SK-N-SH treated with all-trans-retinoic acid at 6 μM for 48 hours (cell line): ENCODE measurements around the gene ITGB4.

Experiments used
- ATAC-seq: fragments of 200-7000 bp; cut with Tn5 transposase; 3 replicates; pipeline ENCODE4 v1.9.1; 2020; ENCODE audit warnings: mild to moderate bottlenecking, moderate library complexity
- ARNTL ChIP-seq: fragments of 450-650 bp; formaldehyde crosslinking; IDR thresholded peaks from 2 replicates; pipeline ENCODE4 v1.5.0; 2020; ENCODE audit warnings: low read depth, mild to moderate bottlenecking, moderate library complexity, borderline replicate concordance
- CREB5 ChIP-seq: fragments of 250-450 bp; sonication (Bioruptor Pico); IDR thresholded peaks from 2 replicates; pipeline ENCODE4 v1.5.1; 2020; ENCODE audit warnings: low read depth, mild to moderate bottlenecking, moderate library complexity
- CSDC2 ChIP-seq: fragments of 250-450 bp; sonication (Bioruptor Pico); IDR thresholded peaks from 2 replicates; pipeline ENCODE4 v1.5.0; 2020; ENCODE audit warnings: mild to moderate bottlenecking, moderate library complexity
- CSRNP3 ChIP-seq: fragments of 250-450 bp; sonication (Bioruptor Pico); IDR thresholded peaks from 2 replicates; pipeline ENCODE4 v1.5.1; 2021; ENCODE audit warnings: mild to moderate bottlenecking, moderate library complexity
- ESRRG ChIP-seq: fragments of 250-450 bp; sonication (Bioruptor Pico); IDR thresholded peaks from 2 replicates; pipeline ENCODE4 v1.6.1; 2021; ENCODE audit warnings: mild to moderate bottlenecking
- GLIS3 ChIP-seq: fragments of 250-450 bp; sonication (Bioruptor Pico); IDR thresholded peaks from 2 replicates; pipeline ENCODE4 v1.5.0; 2020; ENCODE audit warnings: mild to moderate bottlenecking, moderate library complexity
- ISL1 ChIP-seq: fragments of 250-450 bp; sonication (Bioruptor Pico); IDR thresholded peaks from 2 replicates; pipeline ENCODE4 v2.1.2; 2022; ENCODE audit warnings: mild to moderate bottlenecking, moderate library complexity
- OSR1 ChIP-seq: fragments of 250-450 bp; sonication (Bioruptor Pico); IDR thresholded peaks from 2 replicates; pipeline ENCODE4 v1.8.0; 2022; ENCODE audit warnings: moderate library complexity, mild to moderate bottlenecking, inconsistent platforms
- PPARA ChIP-seq: fragments of 250-450 bp; sonication (Bioruptor Pico); IDR thresholded peaks from 2 replicates; pipeline ENCODE4 v1.5.0; 2020; ENCODE audit warnings: mild to moderate bottlenecking, borderline replicate concordance
- RARB ChIP-seq: fragments of 250-450 bp; sonication (Bioruptor Pico); IDR thresholded peaks from 2 replicates; pipeline ENCODE4 v1.8.0; 2021; ENCODE audit warnings: mild to moderate bottlenecking, moderate library complexity
- SNAI2 ChIP-seq: fragments of 250-450 bp; sonication (Bioruptor Pico); IDR thresholded peaks from 2 replicates; pipeline ENCODE4 v1.5.0; 2020; ENCODE audit warnings: mild to moderate bottlenecking, moderate library complexity
- TCF4 ChIP-seq: fragments of 250-450 bp; sonication (Bioruptor Pico); IDR thresholded peaks from 2 replicates; pipeline ENCODE4 v1.8.0; 2021; ENCODE audit warnings: mild to moderate bottlenecking, moderate library complexity, borderline replicate concordance
- TOX ChIP-seq: fragments of 250-450 bp; sonication (Bioruptor Pico); IDR thresholded peaks from 2 replicates; pipeline ENCODE4 v1.8.0; 2021; ENCODE audit warnings: mild to moderate bottlenecking, moderate library complexity, borderline replicate concordance
- TSHZ2 ChIP-seq: fragments of 250-450 bp; sonication (Bioruptor Pico); IDR thresholded peaks from 2 replicates; pipeline ENCODE4 v1.5.0; 2020; ENCODE audit warnings: mild to moderate bottlenecking, moderate library complexity
- ZC3H10 ChIP-seq: fragments of 250-450 bp; sonication (Bioruptor Pico); IDR thresholded peaks from 2 replicates; pipeline ENCODE4 v1.5.1; 2021; ENCODE audit warnings: mild to moderate bottlenecking, moderate library complexity
- ZFP3 ChIP-seq: fragments of 250-450 bp; sonication (Bioruptor Pico); IDR thresholded peaks from 2 replicates; pipeline ENCODE4 v1.5.0; 2020; ENCODE audit warnings: mild to moderate bottlenecking, moderate library complexity
- ZNF565 ChIP-seq: fragments of 450-650 bp; formaldehyde crosslinking; conservative IDR thresholded peaks from 2 replicates; pipeline ENCODE4 v1.5.0; 2020; ENCODE audit warnings: low read depth, mild to moderate bottlenecking, moderate library complexity
- ZNF70 ChIP-seq: fragments of 450-650 bp; formaldehyde crosslinking; IDR thresholded peaks from 2 replicates; pipeline ENCODE4 v1.5.0; 2020; ENCODE audit warnings: mild to moderate bottlenecking, moderate library complexity
- ZNF8 ChIP-seq: fragments of 450-650 bp; formaldehyde crosslinking; IDR thresholded peaks from 2 replicates; pipeline ENCODE4 v1.5.0; 2020; ENCODE audit warnings: mild to moderate bottlenecking, moderate library complexity
- TF ChIP-seq, protein P1 (sequence below): fragments of 250-450 bp; sonication (Bioruptor Pico); IDR thresholded peaks from 2 replicates; pipeline ENCODE4 v1.8.0; 2020; ENCODE audit warnings: mild to moderate bottlenecking, moderate library complexity, borderline replicate concordance

The ITGB4 gene

GRCh38 chr17:75779250-75779986 lies 58.2 kb downstream of the ITGB4 start (continued):
- TF ChIP-seq CREB5 (CRISPR knock-in tag), result no peak
- peak; percentile 63; the same call in 1 of the 2 replicates for TF ChIP-seq TOX
- peak; percentile 67 for TF ChIP-seq ZNF8 (CRISPR knock-in tag)
- TF ChIP-seq ZC3H10, result peak; percentile 39; the same call in 1 of the 2 replicates
- no peak for TF ChIP-seq TCF4 (CRISPR knock-in tag)
- peak; percentile 76 for TF ChIP-seq ESRRG
- TF ChIP-seq ARNTL (CRISPR knock-in tag), result peak; percentile 85; the same call in 1 of the 2 replicates
- TF ChIP-seq ISL1, result no peak
- peak; percentile 78 for TF ChIP-seq ZNF70 (CRISPR knock-in tag)

DNA sequence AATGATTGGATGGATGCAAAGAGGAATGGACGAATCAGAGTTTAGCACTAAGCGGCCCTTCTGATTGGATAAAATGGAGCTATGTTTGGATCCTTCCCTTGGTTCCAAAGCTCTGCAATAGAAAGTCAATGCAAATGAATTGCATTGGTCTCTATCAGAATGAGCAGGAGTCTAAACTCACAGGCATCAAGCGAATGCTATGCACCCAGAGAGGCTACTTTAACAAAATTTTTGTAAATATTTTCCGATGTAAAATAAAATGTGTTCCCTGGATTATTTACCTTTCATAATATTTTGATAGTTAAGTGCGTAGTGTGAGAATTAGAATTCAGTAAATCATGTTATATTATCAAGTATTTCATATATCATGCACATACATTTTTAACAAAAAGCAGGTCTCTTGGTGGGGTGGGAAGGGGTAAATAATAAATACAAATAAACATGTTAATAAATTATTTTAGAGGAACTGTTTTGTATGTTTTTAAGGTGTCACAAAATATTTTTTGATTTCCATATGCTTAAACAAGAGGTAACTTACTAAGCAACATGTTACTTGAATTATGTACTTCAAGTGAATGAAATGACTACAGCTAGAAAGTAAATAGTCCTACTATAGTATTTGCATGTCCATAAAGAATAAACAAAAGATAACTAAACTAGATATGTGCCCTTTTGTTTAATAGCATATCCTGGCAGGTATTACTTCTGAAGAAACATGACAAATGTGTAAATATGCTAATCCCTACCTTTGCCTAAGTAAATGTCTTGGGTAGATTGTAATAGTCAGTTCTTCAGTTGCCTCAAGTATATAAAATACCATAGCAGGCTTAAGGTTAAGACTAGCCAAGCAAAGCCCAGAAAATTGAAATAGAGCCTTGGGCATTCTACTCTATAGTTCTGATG lies 59.0 kb downstream of the ITGB4 start:
- 0 out of 2 replicates have a peak, but pooled peaks have one; percentile 74 for TF ChIP-seq TSHZ2 (CRISPR knock-in tag)
- TF ChIP-seq ARNTL (CRISPR knock-in tag), result no peak
- no peak for ATAC-seq

- TF ChIP-seq ZNF565 (CRISPR knock-in tag) (no peak), TOX (no peak), ZFP3 (CRISPR knock-in tag) (no peak), RARB (no peak), OSR1 (CRISPR knock-in tag) (no peak), ZC3H10 (no peak), ZNF8 (CRISPR knock-in tag) (no peak), TSHZ2 (CRISPR knock-in tag) (no peak), PPARA (CRISPR knock-in tag) (no peak), GLIS3 (CRISPR knock-in tag) (no peak), CSDC2 (CRISPR knock-in tag) (no peak), CREB5 (CRISPR knock-in tag) (no peak), SNAI2 (CRISPR knock-in tag) (no peak), ARNTL (CRISPR knock-in tag) (no peak), CSRNP3 (CRISPR knock-in tag) (no peak)
- TF ChIP-seq, protein P1, sequence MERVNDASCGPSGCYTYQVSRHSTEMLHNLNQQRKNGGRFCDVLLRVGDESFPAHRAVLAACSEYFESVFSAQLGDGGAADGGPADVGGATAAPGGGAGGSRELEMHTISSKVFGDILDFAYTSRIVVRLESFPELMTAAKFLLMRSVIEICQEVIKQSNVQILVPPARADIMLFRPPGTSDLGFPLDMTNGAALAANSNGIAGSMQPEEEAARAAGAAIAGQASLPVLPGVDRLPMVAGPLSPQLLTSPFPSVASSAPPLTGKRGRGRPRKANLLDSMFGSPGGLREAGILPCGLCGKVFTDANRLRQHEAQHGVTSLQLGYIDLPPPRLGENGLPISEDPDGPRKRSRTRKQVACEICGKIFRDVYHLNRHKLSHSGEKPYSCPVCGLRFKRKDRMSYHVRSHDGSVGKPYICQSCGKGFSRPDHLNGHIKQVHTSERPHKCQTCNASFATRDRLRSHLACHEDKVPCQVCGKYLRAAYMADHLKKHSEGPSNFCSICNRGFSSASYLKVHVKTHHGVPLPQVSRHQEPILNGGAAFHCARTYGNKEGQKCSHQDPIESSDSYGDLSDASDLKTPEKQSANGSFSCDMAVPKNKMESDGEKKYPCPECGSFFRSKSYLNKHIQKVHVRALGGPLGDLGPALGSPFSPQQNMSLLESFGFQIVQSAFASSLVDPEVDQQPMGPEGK (CRISPR knock-in tag), result no peak
- no peak for ATAC-seq
These were observed 62.0 kb downstream of the ITGB4 start for GRCh38 chr17:75783069-75783783.
